PC-3 (cell line): ENCODE data around the gene CES3.

ENCODE experiments used
- CTCF ChIP-seq: fragments of 300-600 bp; sonication (generic); conservative IDR thresholded peaks from 2 replicates; pipeline ENCODE4 v1.5.1; 2017; ENCODE audit warnings: antibody characterized with exemption, low read depth, mild to moderate bottlenecking, low read length
- EZH2 ChIP-seq: fragments of 300-600 bp; sonication (generic); IDR thresholded peaks from one replicate; pipeline ENCODE4 v1.6.1; 2017; ENCODE audit warnings: antibody characterized with exemption, mild to moderate bottlenecking, low read length; ENCODE audit not compliant: unreplicated experiment

- TF ChIP-seq CTCF: no peak
- no peak for TF ChIP-seq EZH2
These were observed 44.5 kb upstream of the CES3 start for GRCh38 chr16:66916518-66916917.
